MM.1S (cell line): ENCODE measurements around the gene NPEPL1.

Source experiments
- DNase-seq: peaks from one replicate; pipeline ENCODE4 v3.0.0-alpha.2; 2015
- H2AFZ ChIP-seq: fragments of 300-600 bp; sonication (generic); 2 replicates; pipeline ENCODE4 v1.6.0; 2016; ENCODE audit warnings: antibody characterized with exemption, low read length
- H3F3A ChIP-seq: fragments of 300-600 bp; sonication (generic); 2 replicates; pipeline ENCODE4 v1.6.1; 2016; ENCODE audit warnings: mild to moderate bottlenecking, antibody characterized with exemption, low read length, moderate library complexity, mixed read lengths; ENCODE audit not compliant: insufficient read depth
- H3K27ac ChIP-seq: fragments of 300-600 bp; sonication (generic); 2 replicates; pipeline ENCODE4 v1.5.1; 2016; ENCODE audit warnings: mild to moderate bottlenecking, low read length
- H3K27me3 ChIP-seq: fragments of 300-600 bp; sonication (generic); replicated peaks from 2 replicates; pipeline ENCODE4 v1.6.0; 2016; ENCODE audit warnings: low read length; ENCODE audit not compliant: insufficient read depth
- H3K36me3 ChIP-seq: fragments of 300-600 bp; sonication (generic); replicated peaks from 2 replicates; pipeline ENCODE4 v1.6.1; 2016; ENCODE audit warnings: mild to moderate bottlenecking, low read length, mixed read lengths; ENCODE audit not compliant: insufficient read depth
- H3K4me1 ChIP-seq: fragments of 300-600 bp; sonication (generic); 2 replicates; pipeline ENCODE4 v1.6.1; 2016; ENCODE audit warnings: low read length, mixed read lengths
- H3K4me2 ChIP-seq: fragments of 300-600 bp; sonication (generic); 2 replicates; pipeline ENCODE4 v1.6.0; 2016; ENCODE audit warnings: low read depth, low read length
- H3K4me3 ChIP-seq: fragments of 300-600 bp; sonication (generic); 2 replicates; pipeline ENCODE4 v1.5.1; 2016; ENCODE audit warnings: low read length, mixed read lengths
- H3K79me2 ChIP-seq: fragments of 300-600 bp; sonication (generic); 2 replicates; pipeline ENCODE4 v1.6.1; 2016; ENCODE audit warnings: mixed run types, low read length, mixed read lengths
- H3K9ac ChIP-seq: fragments of 300-600 bp; sonication (generic); 2 replicates; pipeline ENCODE4 v1.6.1; 2016; ENCODE audit warnings: low read length, mixed read lengths
- H3K9me2 ChIP-seq: fragments of 300-600 bp; sonication (generic); replicated peaks from 2 replicates; pipeline ENCODE4 v1.6.1; 2016; ENCODE audit warnings: mild to moderate bottlenecking, low read length, mixed read lengths; ENCODE audit not compliant: insufficient read depth
- H3K9me3 ChIP-seq: fragments of 300-600 bp; sonication (generic); replicated peaks from 2 replicates; pipeline ENCODE4 v1.6.1; 2016; ENCODE audit warnings: mild to moderate bottlenecking, low read length, mixed read lengths; ENCODE audit not compliant: insufficient read depth
- H4K20me1 ChIP-seq: fragments of 300-600 bp; sonication (generic); 2 replicates; pipeline ENCODE4 v1.6.1; 2016; ENCODE audit warnings: mild to moderate bottlenecking, low read length, moderate library complexity, mixed read lengths; ENCODE audit not compliant: insufficient read depth
- EZH2 ChIP-seq: fragments of 300-600 bp; sonication (generic); optimal IDR thresholded peaks from 2 replicates; pipeline ENCODE3; 2017; ENCODE audit warnings: low read depth, mild to moderate bottlenecking, antibody characterized with exemption, low read length, mixed read lengths
- EZH2phosphoT487 ChIP-seq: fragments of 300-600 bp; sonication (generic); IDR thresholded peaks from 2 replicates; pipeline ENCODE4 v1.6.1; 2018; ENCODE audit warnings: antibody characterized with exemption, low read length
- TF ChIP-seq, protein P1 (sequence below): fragments of 300-600 bp; sonication (generic); IDR thresholded peaks from 2 replicates; pipeline ENCODE4 v1.5.1; 2016; ENCODE audit warnings: antibody characterized with exemption, low read length, mixed read lengths

The NPEPL1 gene

DNA sequence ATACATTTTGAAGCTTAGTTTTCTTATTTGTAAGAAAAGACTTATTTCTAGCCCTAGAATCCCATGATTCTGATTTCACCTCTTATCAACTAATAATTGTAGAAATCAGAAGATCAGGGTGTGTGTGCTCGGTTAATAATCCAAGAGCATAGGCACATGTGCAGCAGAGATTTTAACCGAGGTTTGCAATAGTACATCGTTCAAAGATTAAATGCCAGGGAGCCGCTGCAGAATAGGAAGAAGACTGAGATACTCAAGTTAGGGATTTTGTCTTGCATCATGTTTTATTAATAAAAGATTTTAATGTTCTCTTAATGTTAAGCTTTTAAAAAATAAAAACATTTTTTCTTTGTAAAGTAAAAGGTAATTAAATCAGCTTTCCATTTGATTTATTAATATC is 34.6 kb upstream of the NPEPL1 start:
- Histone ChIP-seq H4K20me1 (peaks cover 12% of the 10 kb centered on the region; the same call in 1 of the 2 replicates), H3F3A (no peaks in the 10 kb centered on the region; the same call in 1 of the 2 replicates), H3K9me3 (no peaks in the 10 kb centered on the region), H3K4me1 (peaks cover 6% of the 10 kb centered on the region; the same call in 1 of the 2 replicates), H3K27ac (no peak overlapping the region), H3K27me3 (no peaks in the 10 kb centered on the region), H3K79me2 (peaks cover 94% of the 10 kb centered on the region), H3K9ac (no peak overlapping the region), H3K9me2 (no peaks in the 10 kb centered on the region), H3K36me3 (peaks cover 8% of the 10 kb centered on the region; the same call in 1 of the 2 replicates), H3K4me2 (no peak overlapping the region), H2AFZ (no peak overlapping the region), H3K4me3 (no peak overlapping the region)
- no peak for DNase-seq
- TF ChIP-seq, protein P1, sequence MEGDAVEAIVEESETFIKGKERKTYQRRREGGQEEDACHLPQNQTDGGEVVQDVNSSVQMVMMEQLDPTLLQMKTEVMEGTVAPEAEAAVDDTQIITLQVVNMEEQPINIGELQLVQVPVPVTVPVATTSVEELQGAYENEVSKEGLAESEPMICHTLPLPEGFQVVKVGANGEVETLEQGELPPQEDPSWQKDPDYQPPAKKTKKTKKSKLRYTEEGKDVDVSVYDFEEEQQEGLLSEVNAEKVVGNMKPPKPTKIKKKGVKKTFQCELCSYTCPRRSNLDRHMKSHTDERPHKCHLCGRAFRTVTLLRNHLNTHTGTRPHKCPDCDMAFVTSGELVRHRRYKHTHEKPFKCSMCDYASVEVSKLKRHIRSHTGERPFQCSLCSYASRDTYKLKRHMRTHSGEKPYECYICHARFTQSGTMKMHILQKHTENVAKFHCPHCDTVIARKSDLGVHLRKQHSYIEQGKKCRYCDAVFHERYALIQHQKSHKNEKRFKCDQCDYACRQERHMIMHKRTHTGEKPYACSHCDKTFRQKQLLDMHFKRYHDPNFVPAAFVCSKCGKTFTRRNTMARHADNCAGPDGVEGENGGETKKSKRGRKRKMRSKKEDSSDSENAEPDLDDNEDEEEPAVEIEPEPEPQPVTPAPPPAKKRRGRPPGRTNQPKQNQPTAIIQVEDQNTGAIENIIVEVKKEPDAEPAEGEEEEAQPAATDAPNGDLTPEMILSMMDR = no peak

DNA sequence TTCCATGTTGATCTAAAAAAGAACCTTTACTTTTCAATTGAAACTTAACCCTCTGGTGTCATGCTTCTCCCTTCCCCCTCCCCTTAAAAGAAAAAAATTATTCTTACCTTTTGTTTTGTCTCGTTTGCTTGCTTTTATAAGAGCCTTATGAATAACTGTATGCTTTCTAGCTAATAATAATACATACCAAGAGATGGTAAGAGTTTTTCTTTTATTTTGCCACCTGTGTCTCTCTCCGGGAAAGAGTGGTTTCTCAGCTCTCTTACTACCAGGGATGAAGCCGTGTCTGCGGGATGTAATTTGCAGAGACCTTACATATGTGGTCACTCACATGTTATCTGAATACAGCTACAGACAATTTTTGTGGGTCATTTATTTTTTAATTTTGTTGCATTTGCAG is 33.8 kb upstream of the NPEPL1 start:
- Histone ChIP-seq H3K4me2 (no peak overlapping the region), H3K27ac (no peak overlapping the region), H2AFZ (no peak overlapping the region), H3K4me3 (no peak overlapping the region), H3K79me2 (peaks cover 91% of the 10 kb centered on the region), H3F3A (no peaks in the 10 kb centered on the region), H3K4me1 (no peaks in the 10 kb centered on the region), H3K27me3 (no peaks in the 10 kb centered on the region), H4K20me1 (peaks cover 12% of the 10 kb centered on the region; the same call in 1 of the 2 replicates), H3K9me2 (no peaks in the 10 kb centered on the region), H3K9me3 (no peaks in the 10 kb centered on the region), H3K36me3 (peaks cover 8% of the 10 kb centered on the region; the same call in 1 of the 2 replicates), H3K9ac (no peak overlapping the region)
- TF ChIP-seq EZH2phosphoT487 (no peak), EZH2 (no peak)
- TF ChIP-seq, protein P1 = no peak
- no peak for DNase-seq

DNA sequence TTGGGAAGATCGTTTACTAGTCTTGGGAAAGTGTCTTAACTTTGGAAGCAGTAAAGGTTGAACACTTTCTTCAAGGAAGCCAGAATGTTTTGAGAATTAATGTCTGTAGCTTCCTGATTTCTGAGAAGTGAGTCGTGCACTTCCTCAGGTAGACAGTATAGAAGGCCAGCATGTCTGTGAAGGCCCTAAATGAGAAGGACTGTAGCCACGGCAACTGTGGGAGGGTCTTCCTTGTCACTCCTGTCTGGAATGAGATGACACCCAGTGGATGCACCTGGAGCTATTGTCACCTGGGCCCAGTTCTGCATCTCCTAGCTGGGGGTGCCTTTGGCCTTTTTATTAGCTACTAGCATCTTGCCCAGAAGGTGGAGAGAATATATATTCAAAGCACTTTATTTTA is 32.8 kb upstream of the NPEPL1 start:
- peaks cover 8% of the 10 kb centered on the region; the same call in 1 of the 2 replicates for H3K36me3 ChIP-seq
- no peaks in the 10 kb centered on the region for H3F3A ChIP-seq
- TF ChIP-seq EZH2phosphoT487 = no peak
- peaks cover 91% of the 10 kb centered on the region for H3K79me2 ChIP-seq
- no peak overlapping the region for H3K27ac ChIP-seq
- H3K4me2 ChIP-seq = no peak overlapping the region
- no peaks in the 10 kb centered on the region for H3K27me3 ChIP-seq
- no peak overlapping the region for H3K4me3 ChIP-seq
- no peak for DNase-seq
- H3K9me2 ChIP-seq = no peaks in the 10 kb centered on the region
- no peaks in the 10 kb centered on the region for H3K4me1 ChIP-seq
- H3K9ac ChIP-seq = no peak overlapping the region
- H3K9me3 ChIP-seq = no peaks in the 10 kb centered on the region
- H2AFZ ChIP-seq = no peak overlapping the region
- H4K20me1 ChIP-seq = peaks cover 17% of the 10 kb centered on the region

DNA sequence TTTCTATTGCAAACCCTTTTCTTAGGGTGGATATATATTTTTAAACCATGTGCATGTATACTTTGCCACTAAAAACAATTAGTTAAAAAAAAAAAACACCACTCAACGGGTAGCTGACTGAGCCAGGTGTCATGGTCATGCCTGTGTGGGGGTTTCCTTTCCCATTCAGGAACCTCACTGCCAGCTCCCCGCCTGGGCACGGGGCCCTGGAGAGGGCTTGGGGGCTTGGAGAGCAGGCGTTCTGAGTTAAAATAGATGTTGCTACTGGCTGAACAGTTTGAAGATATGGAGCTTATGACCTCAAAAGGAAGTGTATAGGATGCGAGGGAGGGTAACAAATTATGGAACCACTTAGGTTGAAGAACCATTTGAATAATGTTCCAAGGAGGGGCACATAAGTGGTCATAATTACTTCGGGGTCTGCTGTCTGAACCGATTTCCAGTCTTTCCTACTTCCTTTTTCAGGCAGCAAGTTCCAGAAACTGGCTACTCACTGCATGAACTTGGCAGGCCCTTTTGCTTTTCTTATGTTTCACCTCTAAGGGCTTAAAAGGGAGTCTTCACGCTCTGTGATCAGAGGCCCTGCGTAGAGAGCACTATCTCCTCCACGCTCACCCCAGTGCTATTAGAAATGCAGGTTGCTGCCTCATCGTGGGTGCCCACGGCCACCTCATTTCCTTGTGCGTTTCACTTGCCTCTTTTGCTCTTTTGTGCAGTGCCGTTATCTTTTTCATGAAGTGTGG is 31.6 kb upstream of the NPEPL1 start:
- no peak overlapping the region for H3K9ac ChIP-seq
- DNase-seq = no peak
- no peak overlapping the region for H3K4me3 ChIP-seq
- no peaks in the 10 kb centered on the region for H3K9me3 ChIP-seq
- 0 out of 2 replicates have a peak, but pooled peaks cover 8% of the 10 kb centered on the region for H3K36me3 ChIP-seq
- peaks cover 89% of the 10 kb centered on the region for H3K79me2 ChIP-seq
- H3K27ac ChIP-seq = no peak overlapping the region
- H3K9me2 ChIP-seq = no peaks in the 10 kb centered on the region
- H3F3A ChIP-seq = no peaks in the 10 kb centered on the region
- peaks cover 17% of the 10 kb centered on the region for H4K20me1 ChIP-seq
- H2AFZ ChIP-seq = no peak overlapping the region
- no peaks in the 10 kb centered on the region for H3K27me3 ChIP-seq
- H3K4me2 ChIP-seq = no peak overlapping the region
- H3K4me1 ChIP-seq = no peaks in the 10 kb centered on the region
- TF ChIP-seq, protein P1 = no peak
- no peak for TF ChIP-seq EZH2phosphoT487
- no peak for TF ChIP-seq EZH2
